Liver (tissue), 9 donors: Measurements from ENCODE around the gene RUNX1. TPM values are rescaled to one million over a fixed set of nuclear protein-coding genes. Genes with fewer than 3 reads are reported as not detected.
A peak's percentile ranks its signal among the peaks of the same experiment; 100 is the strongest.

Experiments
- DNase-seq: peaks from one replicate; pipeline ENCODE4 v3.0.0-alpha.2; 2017; ENCODE audit warnings: low spot score
- H3K27ac ChIP-seq, 2 donors: one replicate each; pipeline ENCODE4 v1.7.0; 2013; ENCODE audit warnings: inconsistent platforms in 2 of 2, low read length in 2 of 2, control low read depth in 1 of 2, low read depth in 1 of 2, mild to moderate bottlenecking in 1 of 2
- H3K27me3 ChIP-seq, 4 donors: one replicate each; pipeline versions ENCODE4 v1.6.1 to v1.7.0; 2013; ENCODE audit warnings: low read length in 3 of 4, inconsistent platforms in 1 of 4, mild to moderate bottlenecking in 1 of 4, moderate library complexity in 1 of 4; ENCODE audit not compliant: control insufficient read depth in 4 of 4, insufficient read depth in 4 of 4
- H3K36me3 ChIP-seq, 4 donors: one replicate each; pipeline versions ENCODE4 v1.6.1 to v1.7.0; 2013; ENCODE audit warnings: low read length in 3 of 4, mild to moderate bottlenecking in 3 of 4, low read depth in 1 of 4, moderate library complexity in 1 of 4; ENCODE audit not compliant: control insufficient read depth in 4 of 4, insufficient read depth in 3 of 4
- H3K4me1 ChIP-seq, 4 donors: one replicate each; pipeline versions ENCODE4 v1.6.1 to v1.7.0; 2013; ENCODE audit warnings: low read length in 3 of 4, mild to moderate bottlenecking in 3 of 4, moderate library complexity in 1 of 4; ENCODE audit not compliant: control insufficient read depth in 4 of 4, insufficient read depth in 4 of 4
- H3K4me3 ChIP-seq, 3 donors: one replicate each; pipeline versions ENCODE4 v1.6.1 to v1.7.0; 2013; ENCODE audit warnings: low read length in 3 of 3, control low read depth in 1 of 3, low read depth in 1 of 3, mild to moderate bottlenecking in 1 of 3
- H3K9ac ChIP-seq, 2 donors: one replicate each; pipeline ENCODE4 v1.7.0; 2013; ENCODE audit warnings: low read length in 2 of 2, mild to moderate bottlenecking in 2 of 2, moderate library complexity in 2 of 2, control low read depth in 1 of 2, low read depth in 1 of 2
- H3K9me3 ChIP-seq, 4 donors: one replicate each; pipeline versions ENCODE4 v1.6.1 to v1.7.0; 2013; ENCODE audit warnings: low read length in 3 of 4; ENCODE audit not compliant: control insufficient read depth in 4 of 4
- EGR1 ChIP-seq, 2 donors: IDR thresholded peaks; 2 replicates each; pipeline ENCODE4 v1.6.1; 2016 to 2018; ENCODE audit warnings: antibody characterized with exemption in 2 of 2, low read depth in 2 of 2
- FOXA1 ChIP-seq: IDR thresholded peaks from 2 replicates; pipeline ENCODE4 v1.6.1; 2016; ENCODE audit warnings: antibody characterized with exemption
- FOXA2 ChIP-seq: IDR thresholded peaks from 2 replicates; pipeline ENCODE4 v1.6.1; 2016; ENCODE audit warnings: antibody characterized with exemption
- GABPA ChIP-seq, 2 donors: IDR thresholded peaks in 1 of 2; conservative IDR thresholded peaks in 1 of 2; 2 replicates each; pipeline ENCODE4 v1.6.1; 2016; ENCODE audit warnings: antibody characterized with exemption in 2 of 2, mild to moderate bottlenecking in 1 of 2, moderate library complexity in 1 of 2
- HNF4A ChIP-seq, 2 donors: conservative IDR thresholded peaks; 2 replicates each; pipeline ENCODE4 v1.6.1; 2016; ENCODE audit warnings: antibody characterized with exemption in 2 of 2, mild to moderate bottlenecking in 2 of 2
- HNF4G ChIP-seq: IDR thresholded peaks from 2 replicates; pipeline ENCODE4 v1.6.1; 2016; ENCODE audit warnings: antibody characterized with exemption
- JUND ChIP-seq, 2 donors: IDR thresholded peaks; 2 replicates each; pipeline ENCODE4 v1.6.1; 2016; ENCODE audit warnings: antibody characterized with exemption in 2 of 2
- MAX ChIP-seq: IDR thresholded peaks from 2 replicates; pipeline ENCODE4 v1.6.1; 2016; ENCODE audit warnings: antibody characterized with exemption
- NR2F2 ChIP-seq: IDR thresholded peaks from 2 replicates; pipeline ENCODE4 v1.6.1; 2016; ENCODE audit warnings: antibody characterized with exemption
- RAD21 ChIP-seq, 2 donors: IDR thresholded peaks; 2 replicates each; pipeline ENCODE4 v1.6.1; 2016; ENCODE audit warnings: antibody characterized with exemption in 2 of 2, mild to moderate bottlenecking in 2 of 2
- RXRA ChIP-seq, 2 donors: IDR thresholded peaks; 2 replicates each; pipeline ENCODE4 v1.6.1; 2017 to 2018; ENCODE audit warnings: antibody characterized with exemption in 2 of 2, mild to moderate bottlenecking in 1 of 2
- SP1 ChIP-seq: IDR thresholded peaks from 2 replicates; pipeline ENCODE4 v1.6.1; 2018; ENCODE audit warnings: antibody characterized with exemption, mild to moderate bottlenecking
- TAF1 ChIP-seq: conservative IDR thresholded peaks from 2 replicates; pipeline ENCODE4 v1.6.1; 2016; ENCODE audit warnings: antibody characterized with exemption, mild to moderate bottlenecking
- YY1 ChIP-seq: IDR thresholded peaks from 2 replicates; pipeline ENCODE4 v1.6.1; 2016; ENCODE audit warnings: antibody characterized with exemption, mild to moderate bottlenecking
- WGBS: extraction: QIAGEN DNeasy Blood & Tissue Kit; methylation state at CpG from one replicate; pipeline ENCODE4 v1.1.7; 2013; 5-methylcytosine and 5-hydroxymethylcytosine counted together
- polyA plus RNA-seq, 2 donors: library from polyadenylated mRNA; stranded (reverse) in 1 of 2; unstranded in 1 of 2; fragments of 200-250 nt in 1 of 2; fragments of >200 nt in 1 of 2; fragmentation: Nextera tagmentation in 1 of 2; extraction: Ambion mirVana in 1 of 2; gene quantifications; one replicate each; pipeline versions ENCODE4 v1.2.1 to v1.2.3, GENCODE V29; 2013 to 2015
- total RNA-seq, 2 donors: library from RNA; depleted of rRNA; stranded (reverse); fragments of >200 nt; gene quantifications; one replicate each; pipeline ENCODE4 v1.2.3, GENCODE V29; 2014
- TF ChIP-seq, protein P1 (sequence below): IDR thresholded peaks from 2 replicates; pipeline ENCODE4 v1.6.1; 2016; ENCODE audit warnings: antibody characterized with exemption, mild to moderate bottlenecking
- TF ChIP-seq, protein P2 (sequence below): fragments of 150-350 bp; IDR thresholded peaks from 2 replicates; pipeline ENCODE4 v1.5.1; 2017; ENCODE audit warnings: improper control_type of control experiment, low read depth, low read length; ENCODE audit not compliant: missing input control
- TF ChIP-seq, protein P3 (sequence below): IDR thresholded peaks from 2 replicates; pipeline ENCODE4 v1.6.1; 2016; ENCODE audit warnings: antibody characterized with exemption
- TF ChIP-seq, protein P4 (sequence below): IDR thresholded peaks from 2 replicates; pipeline ENCODE4 v1.6.1; 2016; ENCODE audit warnings: antibody characterized with exemption
- donor health status: healthy.
- donor health status: healthy.
- donor health status: healthy.
- donor health status: healthy.
- donor health status: healthy.

RUNX1 gene
- total and polyA plus RNA-seq, 4 donors = 0.98 to 7.2 (median 3.1) TPM

DNA sequence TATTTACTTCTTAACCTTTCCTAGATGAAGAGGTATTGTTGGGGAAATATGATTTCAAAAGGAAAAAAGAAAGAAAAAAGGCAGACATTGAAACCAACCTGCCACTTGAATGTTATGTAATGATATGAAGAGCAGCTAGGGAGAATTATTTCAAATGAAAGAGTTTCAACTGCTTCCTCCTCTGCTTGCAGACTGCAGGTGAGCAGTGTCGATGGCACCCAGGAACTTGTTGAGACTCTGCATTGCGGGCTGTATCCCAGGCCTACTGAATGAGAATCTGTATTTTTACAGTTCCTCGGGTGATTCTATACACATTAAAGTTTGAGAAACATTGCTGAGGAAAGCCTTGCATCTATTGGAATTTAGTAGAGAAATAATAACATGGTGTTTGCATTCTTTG lies 3.7 kb upstream of the RUNX1 start:
- no peak overlapping the region for H3K4me3 ChIP-seq
- H3K9me3 ChIP-seq = no peaks in the 10 kb centered on the region
- H3K36me3 ChIP-seq = no peaks in the 10 kb centered on the region
- WGBS = 96% methylated on average over 3 of the region's 3 CpGs
- H3K27me3 ChIP-seq = peaks cover 0 to 2% (median 0%) of the 10 kb centered on the region in 4 donors
- no peaks in the 10 kb centered on the region for H3K4me1 ChIP-seq
- TF ChIP-seq TAF1 = no peak
- no peak for TF ChIP-seq YY1
- H3K27ac ChIP-seq = no peak overlapping the region
- H3K9ac ChIP-seq = no peak overlapping the region
- no peak for DNase-seq

DNA sequence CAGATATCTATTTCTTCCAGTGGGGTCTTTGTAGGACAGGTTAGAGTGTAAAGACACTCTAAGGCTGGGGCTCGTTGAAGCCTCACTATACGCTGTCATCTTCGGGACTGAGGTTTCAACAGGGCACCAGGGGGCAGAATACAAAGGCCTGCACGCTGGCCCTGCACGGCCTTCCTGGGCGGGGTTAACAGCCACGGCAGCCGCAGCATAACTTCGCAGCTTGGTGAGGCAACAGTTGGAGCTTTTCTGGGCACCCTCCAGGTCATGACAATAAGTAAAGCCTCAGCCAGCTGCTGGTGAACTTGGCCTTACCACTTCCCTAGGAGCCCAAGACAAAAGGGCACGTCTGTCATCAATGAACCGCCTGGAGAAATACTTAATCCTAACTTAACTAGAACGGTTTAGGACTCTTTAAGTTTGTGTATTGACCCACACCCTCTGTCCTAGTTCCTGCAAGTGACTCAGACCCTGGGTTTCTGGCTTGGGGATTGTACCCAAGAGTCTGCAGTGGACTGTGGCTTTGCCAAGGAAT lies 2.3 kb upstream of the RUNX1 start:
- no peak overlapping the region for H3K9ac ChIP-seq
- H3K27me3 ChIP-seq = peaks cover 0 to 2% (median 0%) of the 10 kb centered on the region in 4 donors
- TF ChIP-seq JUND (IDR thresholded peaks at IDR 0.05) (no peak), GABPA (IDR thresholded peaks at IDR 0.05 in 1 of 2, conservative IDR thresholded peaks at IDR 0.05 in 1 of 2) (no peak), YY1 (no peak), HNF4G (no peak), MAX (no peak), SP1 (peak; percentile 55), RAD21 (IDR thresholded peaks at IDR 0.05) (peak; percentile 81 to 92), FOXA2 (no peak), HNF4A (conservative IDR thresholded peaks at IDR 0.05) (peak; percentile 20 to 64), FOXA1 (no peak), RXRA (IDR thresholded peaks at IDR 0.05) (peak; percentile 30 to 84), TAF1 (no peak), NR2F2 (no peak), EGR1 (IDR thresholded peaks at IDR 0.05; ENCODE audit: low read depth in 2 of 2) (no peak)
- TF ChIP-seq, protein P1, sequence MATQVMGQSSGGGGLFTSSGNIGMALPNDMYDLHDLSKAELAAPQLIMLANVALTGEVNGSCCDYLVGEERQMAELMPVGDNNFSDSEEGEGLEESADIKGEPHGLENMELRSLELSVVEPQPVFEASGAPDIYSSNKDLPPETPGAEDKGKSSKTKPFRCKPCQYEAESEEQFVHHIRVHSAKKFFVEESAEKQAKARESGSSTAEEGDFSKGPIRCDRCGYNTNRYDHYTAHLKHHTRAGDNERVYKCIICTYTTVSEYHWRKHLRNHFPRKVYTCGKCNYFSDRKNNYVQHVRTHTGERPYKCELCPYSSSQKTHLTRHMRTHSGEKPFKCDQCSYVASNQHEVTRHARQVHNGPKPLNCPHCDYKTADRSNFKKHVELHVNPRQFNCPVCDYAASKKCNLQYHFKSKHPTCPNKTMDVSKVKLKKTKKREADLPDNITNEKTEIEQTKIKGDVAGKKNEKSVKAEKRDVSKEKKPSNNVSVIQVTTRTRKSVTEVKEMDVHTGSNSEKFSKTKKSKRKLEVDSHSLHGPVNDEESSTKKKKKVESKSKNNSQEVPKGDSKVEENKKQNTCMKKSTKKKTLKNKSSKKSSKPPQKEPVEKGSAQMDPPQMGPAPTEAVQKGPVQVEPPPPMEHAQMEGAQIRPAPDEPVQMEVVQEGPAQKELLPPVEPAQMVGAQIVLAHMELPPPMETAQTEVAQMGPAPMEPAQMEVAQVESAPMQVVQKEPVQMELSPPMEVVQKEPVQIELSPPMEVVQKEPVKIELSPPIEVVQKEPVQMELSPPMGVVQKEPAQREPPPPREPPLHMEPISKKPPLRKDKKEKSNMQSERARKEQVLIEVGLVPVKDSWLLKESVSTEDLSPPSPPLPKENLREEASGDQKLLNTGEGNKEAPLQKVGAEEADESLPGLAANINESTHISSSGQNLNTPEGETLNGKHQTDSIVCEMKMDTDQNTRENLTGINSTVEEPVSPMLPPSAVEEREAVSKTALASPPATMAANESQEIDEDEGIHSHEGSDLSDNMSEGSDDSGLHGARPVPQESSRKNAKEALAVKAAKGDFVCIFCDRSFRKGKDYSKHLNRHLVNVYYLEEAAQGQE = no peak
- TF ChIP-seq, protein P2, sequence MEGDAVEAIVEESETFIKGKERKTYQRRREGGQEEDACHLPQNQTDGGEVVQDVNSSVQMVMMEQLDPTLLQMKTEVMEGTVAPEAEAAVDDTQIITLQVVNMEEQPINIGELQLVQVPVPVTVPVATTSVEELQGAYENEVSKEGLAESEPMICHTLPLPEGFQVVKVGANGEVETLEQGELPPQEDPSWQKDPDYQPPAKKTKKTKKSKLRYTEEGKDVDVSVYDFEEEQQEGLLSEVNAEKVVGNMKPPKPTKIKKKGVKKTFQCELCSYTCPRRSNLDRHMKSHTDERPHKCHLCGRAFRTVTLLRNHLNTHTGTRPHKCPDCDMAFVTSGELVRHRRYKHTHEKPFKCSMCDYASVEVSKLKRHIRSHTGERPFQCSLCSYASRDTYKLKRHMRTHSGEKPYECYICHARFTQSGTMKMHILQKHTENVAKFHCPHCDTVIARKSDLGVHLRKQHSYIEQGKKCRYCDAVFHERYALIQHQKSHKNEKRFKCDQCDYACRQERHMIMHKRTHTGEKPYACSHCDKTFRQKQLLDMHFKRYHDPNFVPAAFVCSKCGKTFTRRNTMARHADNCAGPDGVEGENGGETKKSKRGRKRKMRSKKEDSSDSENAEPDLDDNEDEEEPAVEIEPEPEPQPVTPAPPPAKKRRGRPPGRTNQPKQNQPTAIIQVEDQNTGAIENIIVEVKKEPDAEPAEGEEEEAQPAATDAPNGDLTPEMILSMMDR = peak; percentile 58
- TF ChIP-seq, protein P3, sequence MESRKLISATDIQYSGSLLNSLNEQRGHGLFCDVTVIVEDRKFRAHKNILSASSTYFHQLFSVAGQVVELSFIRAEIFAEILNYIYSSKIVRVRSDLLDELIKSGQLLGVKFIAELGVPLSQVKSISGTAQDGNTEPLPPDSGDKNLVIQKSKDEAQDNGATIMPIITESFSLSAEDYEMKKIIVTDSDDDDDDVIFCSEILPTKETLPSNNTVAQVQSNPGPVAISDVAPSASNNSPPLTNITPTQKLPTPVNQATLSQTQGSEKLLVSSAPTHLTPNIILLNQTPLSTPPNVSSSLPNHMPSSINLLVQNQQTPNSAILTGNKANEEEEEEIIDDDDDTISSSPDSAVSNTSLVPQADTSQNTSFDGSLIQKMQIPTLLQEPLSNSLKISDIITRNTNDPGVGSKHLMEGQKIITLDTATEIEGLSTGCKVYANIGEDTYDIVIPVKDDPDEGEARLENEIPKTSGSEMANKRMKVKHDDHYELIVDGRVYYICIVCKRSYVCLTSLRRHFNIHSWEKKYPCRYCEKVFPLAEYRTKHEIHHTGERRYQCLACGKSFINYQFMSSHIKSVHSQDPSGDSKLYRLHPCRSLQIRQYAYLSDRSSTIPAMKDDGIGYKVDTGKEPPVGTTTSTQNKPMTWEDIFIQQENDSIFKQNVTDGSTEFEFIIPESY = no peak
- TF ChIP-seq, protein P4, sequence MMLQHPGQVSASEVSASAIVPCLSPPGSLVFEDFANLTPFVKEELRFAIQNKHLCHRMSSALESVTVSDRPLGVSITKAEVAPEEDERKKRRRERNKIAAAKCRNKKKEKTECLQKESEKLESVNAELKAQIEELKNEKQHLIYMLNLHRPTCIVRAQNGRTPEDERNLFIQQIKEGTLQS = peak; percentile 66
- H3K9me3 ChIP-seq = no peaks in the 10 kb centered on the region
- no peak overlapping the region for H3K4me3 ChIP-seq
- DNase-seq = peak; percentile 76
- no peaks in the 10 kb centered on the region for H3K4me1 ChIP-seq
- 19% methylated on average over 12 of the region's 12 CpGs for WGBS
- H3K36me3 ChIP-seq = no peaks in the 10 kb centered on the region
- peak overlapping the region in 1 of 2 donors; percentile 15 for H3K27ac ChIP-seq
